Measurements from ENCODE around the gene DDX20. TPM values are rescaled to one million over a fixed set of nuclear protein-coding genes. Genes with fewer than 3 reads are reported as not detected.

DDX20 gene
- polyA plus RNA-seq, 1 donor from 2014 or later: 26.5 TPM

DNA sequence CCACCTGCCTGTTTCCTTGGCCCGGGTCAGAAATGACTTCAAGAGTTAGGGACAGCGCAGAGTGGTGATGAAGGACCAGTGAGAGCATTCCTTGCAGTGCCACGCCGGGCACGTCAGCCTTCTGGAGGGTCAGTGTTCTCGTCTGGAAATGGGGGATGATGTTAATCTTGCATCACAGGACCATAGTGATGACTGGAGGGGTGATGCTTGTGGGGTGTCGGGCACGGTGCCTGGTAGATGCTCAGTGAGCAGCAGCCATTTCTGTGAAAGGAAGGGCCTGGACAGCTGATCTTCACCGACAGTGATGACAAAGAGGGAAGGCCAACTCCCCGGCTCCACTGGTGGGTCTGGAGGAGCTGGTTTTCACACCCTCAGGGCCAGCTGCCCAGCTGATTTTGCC, 56.2 kb downstream of the DDX20 start:
- no peak overlapping the region for H3K4me2 ChIP-seq (ENCODE audit: low read length)

DNA sequence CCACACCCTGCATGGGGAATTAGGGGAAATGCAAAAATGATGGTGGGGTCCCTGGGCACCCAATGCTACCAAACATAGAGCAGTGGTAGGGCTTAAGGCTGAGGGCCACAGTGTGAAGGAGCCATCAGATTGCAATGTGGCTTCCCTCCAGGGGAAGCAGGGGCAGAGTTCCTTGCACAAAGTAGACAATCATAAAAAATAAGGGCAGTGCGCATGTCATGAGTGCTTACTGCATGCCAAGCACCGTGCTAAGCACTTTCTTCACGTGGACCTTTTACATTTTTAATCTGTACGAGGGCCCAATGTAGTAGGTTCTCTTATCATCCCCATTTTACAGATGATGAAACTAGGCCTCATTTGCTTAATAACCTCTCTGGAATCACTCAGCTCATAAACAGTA, 56.6 kb downstream of the DDX20 start:
- Histone ChIP-seq H3K79me2 (replicated peaks; ENCODE audit: insufficient read depth, low read length) (no peaks in the 10 kb centered on the region), H3K4me2 (ENCODE audit: low read length) (no peak overlapping the region), H3K36me3 (ENCODE audit: insufficient read depth, low read length) (no peaks in the 10 kb centered on the region), H2AFZ (ENCODE audit: low read depth, low read length) (no peak overlapping the region), H4K20me1 (ENCODE audit: insufficient read depth) (no peaks in the 10 kb centered on the region), H3K9ac (ENCODE audit: low read length) (no peak overlapping the region), H3K27ac (ENCODE audit: low read length) (no peak overlapping the region), H3K27me3 (ENCODE audit: insufficient read depth, low read depth, low read length) (no peaks in the 10 kb centered on the region), H3K9me3 (ENCODE audit: low read length) (no peaks in the 10 kb centered on the region), H3F3A (ENCODE audit: insufficient read depth, low read length, poor library complexity, severe bottlenecking) (no peaks in the 10 kb centered on the region), H3K4me3 (ENCODE audit: low read length) (no peak overlapping the region), H3K9me2 (ENCODE audit: insufficient read depth, low read length) (no peaks in the 10 kb centered on the region)
- TF ChIP-seq TAF1 (IDR thresholded peaks at IDR 0.05; ENCODE audit: low read depth) (no peak), POLR2AphosphoS5 (IDR thresholded peaks at IDR 0.05) (no peak), EP300 (conservative IDR thresholded peaks at IDR 0.05; ENCODE audit: poor library complexity, severe bottlenecking) (no peak), SMC3 (conservative IDR thresholded peaks at IDR 0.05; ENCODE audit: poor library complexity) (no peak), MXI1 (conservative IDR thresholded peaks at IDR 0.05; ENCODE audit: poor library complexity, severe bottlenecking) (no peak), RAD21 (conservative IDR thresholded peaks at IDR 0.05) (no peak), EZH2 (IDR thresholded peaks at IDR 0.05; ENCODE audit: borderline replicate concordance, insufficient read depth, low read length, poor library complexity, severe bottlenecking) (no peak), CTCF (IDR thresholded peaks at IDR 0.05; ENCODE audit: poor library complexity, severe bottlenecking) (no peak)
- TF ChIP-seq, protein P1, sequence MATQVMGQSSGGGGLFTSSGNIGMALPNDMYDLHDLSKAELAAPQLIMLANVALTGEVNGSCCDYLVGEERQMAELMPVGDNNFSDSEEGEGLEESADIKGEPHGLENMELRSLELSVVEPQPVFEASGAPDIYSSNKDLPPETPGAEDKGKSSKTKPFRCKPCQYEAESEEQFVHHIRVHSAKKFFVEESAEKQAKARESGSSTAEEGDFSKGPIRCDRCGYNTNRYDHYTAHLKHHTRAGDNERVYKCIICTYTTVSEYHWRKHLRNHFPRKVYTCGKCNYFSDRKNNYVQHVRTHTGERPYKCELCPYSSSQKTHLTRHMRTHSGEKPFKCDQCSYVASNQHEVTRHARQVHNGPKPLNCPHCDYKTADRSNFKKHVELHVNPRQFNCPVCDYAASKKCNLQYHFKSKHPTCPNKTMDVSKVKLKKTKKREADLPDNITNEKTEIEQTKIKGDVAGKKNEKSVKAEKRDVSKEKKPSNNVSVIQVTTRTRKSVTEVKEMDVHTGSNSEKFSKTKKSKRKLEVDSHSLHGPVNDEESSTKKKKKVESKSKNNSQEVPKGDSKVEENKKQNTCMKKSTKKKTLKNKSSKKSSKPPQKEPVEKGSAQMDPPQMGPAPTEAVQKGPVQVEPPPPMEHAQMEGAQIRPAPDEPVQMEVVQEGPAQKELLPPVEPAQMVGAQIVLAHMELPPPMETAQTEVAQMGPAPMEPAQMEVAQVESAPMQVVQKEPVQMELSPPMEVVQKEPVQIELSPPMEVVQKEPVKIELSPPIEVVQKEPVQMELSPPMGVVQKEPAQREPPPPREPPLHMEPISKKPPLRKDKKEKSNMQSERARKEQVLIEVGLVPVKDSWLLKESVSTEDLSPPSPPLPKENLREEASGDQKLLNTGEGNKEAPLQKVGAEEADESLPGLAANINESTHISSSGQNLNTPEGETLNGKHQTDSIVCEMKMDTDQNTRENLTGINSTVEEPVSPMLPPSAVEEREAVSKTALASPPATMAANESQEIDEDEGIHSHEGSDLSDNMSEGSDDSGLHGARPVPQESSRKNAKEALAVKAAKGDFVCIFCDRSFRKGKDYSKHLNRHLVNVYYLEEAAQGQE (IDR thresholded peaks at IDR 0.05; ENCODE audit: borderline replicate concordance): no peak

More for the DNA sequence above, 56.2 kb downstream of the DDX20 start:
- no peaks in the 10 kb centered on the region for H3K9me3 ChIP-seq (ENCODE audit: low read length)
- H3K36me3 ChIP-seq (ENCODE audit: insufficient read depth, low read length): no peaks in the 10 kb centered on the region
- no peaks in the 10 kb centered on the region for H3K79me2 ChIP-seq (replicated peaks; ENCODE audit: insufficient read depth, low read length)
- no peaks in the 10 kb centered on the region for H4K20me1 ChIP-seq (ENCODE audit: insufficient read depth)
- no peak overlapping the region for H3K9ac ChIP-seq (ENCODE audit: low read length)
- H2AFZ ChIP-seq (ENCODE audit: low read depth, low read length): no peak overlapping the region
- H3K27ac ChIP-seq (ENCODE audit: low read length): no peak overlapping the region
- H3K27me3 ChIP-seq (ENCODE audit: insufficient read depth, low read depth, low read length): no peaks in the 10 kb centered on the region
- no peak overlapping the region for H3K4me3 ChIP-seq (ENCODE audit: low read length)
- no peaks in the 10 kb centered on the region for H3K9me2 ChIP-seq (ENCODE audit: insufficient read depth, low read length)
- H3F3A ChIP-seq (ENCODE audit: insufficient read depth, low read length, poor library complexity, severe bottlenecking): no peaks in the 10 kb centered on the region
- TF ChIP-seq MXI1 (conservative IDR thresholded peaks at IDR 0.05; ENCODE audit: poor library complexity, severe bottlenecking) (no peak), EP300 (conservative IDR thresholded peaks at IDR 0.05; ENCODE audit: poor library complexity, severe bottlenecking) (no peak), POLR2AphosphoS5 (IDR thresholded peaks at IDR 0.05) (no peak), SMC3 (conservative IDR thresholded peaks at IDR 0.05; ENCODE audit: poor library complexity) (no peak), EZH2 (IDR thresholded peaks at IDR 0.05; ENCODE audit: borderline replicate concordance, insufficient read depth, low read length, poor library complexity, severe bottlenecking) (no peak), TAF1 (IDR thresholded peaks at IDR 0.05; ENCODE audit: low read depth) (no peak), RAD21 (conservative IDR thresholded peaks at IDR 0.05) (no peak), CTCF (IDR thresholded peaks at IDR 0.05; ENCODE audit: poor library complexity, severe bottlenecking) (no peak)
- TF ChIP-seq, protein P1 (IDR thresholded peaks at IDR 0.05; ENCODE audit: borderline replicate concordance): no peak

Data from neural cell (in vitro differentiated cells).